Measurements from ENCODE around the gene PPP2R2D.
"Not testable (repeated sequence)": the region's sequence is repeated elsewhere in the genome, so short reads cannot be mapped to it uniquely, and the experiment has no call there.

DNA sequence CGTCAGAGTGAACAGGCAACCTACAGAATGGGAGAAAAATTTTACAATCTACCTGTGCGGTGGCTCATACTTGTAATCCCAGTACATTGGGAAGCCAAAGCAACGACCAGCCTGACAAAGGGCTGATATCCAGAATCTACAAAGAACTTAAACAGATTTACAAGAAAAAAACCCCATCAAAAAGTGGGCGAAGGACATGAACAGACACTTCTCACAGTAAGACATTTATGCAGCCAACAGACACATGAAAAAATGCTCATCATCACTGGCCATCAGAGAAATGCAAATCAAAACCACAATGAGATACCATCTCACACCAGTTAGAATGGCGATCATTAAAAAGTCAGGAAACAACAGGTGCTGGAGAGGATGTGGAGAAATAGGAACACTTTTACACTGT, 86.5 kb downstream of the PPP2R2D start:
- not testable (repeated sequence) for TF ChIP-seq EZH2 (IDR thresholded peaks at IDR 0.05; ENCODE audit: borderline replicate concordance, low read length)
- TF ChIP-seq, protein P1, sequence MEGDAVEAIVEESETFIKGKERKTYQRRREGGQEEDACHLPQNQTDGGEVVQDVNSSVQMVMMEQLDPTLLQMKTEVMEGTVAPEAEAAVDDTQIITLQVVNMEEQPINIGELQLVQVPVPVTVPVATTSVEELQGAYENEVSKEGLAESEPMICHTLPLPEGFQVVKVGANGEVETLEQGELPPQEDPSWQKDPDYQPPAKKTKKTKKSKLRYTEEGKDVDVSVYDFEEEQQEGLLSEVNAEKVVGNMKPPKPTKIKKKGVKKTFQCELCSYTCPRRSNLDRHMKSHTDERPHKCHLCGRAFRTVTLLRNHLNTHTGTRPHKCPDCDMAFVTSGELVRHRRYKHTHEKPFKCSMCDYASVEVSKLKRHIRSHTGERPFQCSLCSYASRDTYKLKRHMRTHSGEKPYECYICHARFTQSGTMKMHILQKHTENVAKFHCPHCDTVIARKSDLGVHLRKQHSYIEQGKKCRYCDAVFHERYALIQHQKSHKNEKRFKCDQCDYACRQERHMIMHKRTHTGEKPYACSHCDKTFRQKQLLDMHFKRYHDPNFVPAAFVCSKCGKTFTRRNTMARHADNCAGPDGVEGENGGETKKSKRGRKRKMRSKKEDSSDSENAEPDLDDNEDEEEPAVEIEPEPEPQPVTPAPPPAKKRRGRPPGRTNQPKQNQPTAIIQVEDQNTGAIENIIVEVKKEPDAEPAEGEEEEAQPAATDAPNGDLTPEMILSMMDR (conservative IDR thresholded peaks at IDR 0.05 in 1 of 2, IDR thresholded peaks at IDR 0.05 in 1 of 2; ENCODE audit: extremely low read depth in 1 of 2, insufficient read depth in 1 of 2, low read depth in 1 of 2, low read length in 2 of 2): not testable (repeated sequence)
